Panc1 (cell line): ENCODE measurements around the gene RTCA. TPM values are rescaled to one million over a fixed set of nuclear protein-coding genes. Genes with fewer than 3 reads are reported as not detected.

Experiments used
- ATAC-seq: fragments of 200-7000 bp; cut with Tn5 transposase; 2 replicates; pipeline ENCODE4 v1.9.1; 2020; ENCODE audit warnings: mild to moderate bottlenecking, moderate library complexity
- BruUV-seq: library from RNA; stranded (reverse); fragments of 400-500 nt; replicated peaks from 2 replicates; lab custom pipeline; 2021; lab: Mats Ljungman, UMichigan
- CTCF ChIA-PET: fragments of 300-600 bp; sonication (Branson Sonifier 250); formaldehyde crosslinking; loops from one replicate; lab custom pipeline; 2022; ENCODE audit warnings: antibody characterized with exemption; lab: Charles Lee
- POLR2A ChIA-PET: fragments of 300-600 bp; sonication (Branson Sonifier 250); formaldehyde crosslinking; loops from one replicate; lab custom pipeline; 2022; ENCODE audit warnings: antibody characterized with exemption; lab: Charles Lee
- DNase-seq: peaks from one replicate; pipeline ENCODE4 v3.0.0-alpha.2; 2010; ENCODE audit warnings: low read depth, low spot score
- H3K27ac ChIP-seq: 2 replicates; pipeline ENCODE4 v1.5.1; 2011; ENCODE audit warnings: mild to moderate bottlenecking, low read length, inconsistent platforms
- H3K27me3 ChIP-seq: fragments of 200-500 bp; sonication (Bioruptor generic); 2 replicates; pipeline ENCODE4 v1.6.0; 2014; ENCODE audit warnings: low read length, inconsistent platforms; ENCODE audit not compliant: control insufficient read depth, insufficient read depth
- H3K36me3 ChIP-seq: fragments of 200-500 bp; sonication (Bioruptor generic); 2 replicates; pipeline ENCODE4 v1.5.1; 2014; ENCODE audit warnings: inconsistent platforms, mild to moderate bottlenecking, low read length, moderate library complexity; ENCODE audit not compliant: control insufficient read depth, insufficient read depth
- H3K4me1 ChIP-seq: 2 replicates; pipeline ENCODE4 v1.5.1; 2011; ENCODE audit warnings: inconsistent platforms, mild to moderate bottlenecking, low read length, moderate library complexity; ENCODE audit not compliant: control insufficient read depth, insufficient read depth
- H3K4me3 ChIP-seq, 2 experiments: 2 replicates each; pipeline ENCODE4 v1.5.1; 2011 to 2012; ENCODE audit warnings: low read depth in 2 of 2, low read length in 2 of 2, mild to moderate bottlenecking in 2 of 2, inconsistent platforms in 1 of 2, moderate library complexity in 1 of 2
- H3K9me3 ChIP-seq: fragments of 200-500 bp; sonication (Bioruptor generic); 2 replicates; pipeline ENCODE4 v1.5.1; 2014; ENCODE audit warnings: low read depth, mild to moderate bottlenecking, inconsistent platforms, low read length, moderate library complexity; ENCODE audit not compliant: control insufficient read depth, insufficient read depth
- CTCF ChIP-seq: fragments of 450-650 bp; IDR thresholded peaks from 2 replicates; pipeline ENCODE4 v1.5.1; 2017; ENCODE audit warnings: mild to moderate bottlenecking
- POLR2AphosphoS5 ChIP-seq: IDR thresholded peaks from 2 replicates; pipeline ENCODE4 v1.6.1; 2012; ENCODE audit warnings: mild to moderate bottlenecking, low read depth, low read length, moderate library complexity
- REST ChIP-seq, 2 experiments: IDR thresholded peaks; 2 replicates each; pipeline ENCODE4 v1.6.1; 2011 to 2012; ENCODE audit warnings: low read depth in 2 of 2, control low read depth in 1 of 2, low read length in 1 of 2, mild to moderate bottlenecking in 1 of 2, moderate library complexity in 1 of 2; ENCODE audit not compliant: insufficient read depth in 1 of 2
- SIN3A ChIP-seq: IDR thresholded peaks from 2 replicates; pipeline ENCODE4 v1.6.1; 2012; ENCODE audit warnings: low read depth, mild to moderate bottlenecking, low read length, moderate library complexity, borderline replicate concordance; ENCODE audit not compliant: insufficient read depth
- TCF7L2 ChIP-seq: IDR thresholded peaks from 2 replicates; pipeline ENCODE4 v1.6.1; 2011; ENCODE audit warnings: mild to moderate bottlenecking, low read depth, low read length, inconsistent platforms
- in situ Hi-C: cut with HindIII; loops from 2 replicates; pipeline ENCODE4 v1.10.0; 2016; ENCODE audit warnings: low sequenced_read_pairs, low pct_unique_long_range_greater_than_20kb
- intact Hi-C: fragments of 100-400 bp; cut with micrococcal nuclease; formaldehyde crosslinking; loops from one replicate; pipeline ENCODE4 v1.10.0; 2022; ENCODE audit not compliant: unreplicated experiment
- total RNA-seq: library from RNA; stranded (reverse); gene quantifications from one replicate; pipeline ENCODE4 v1.2.1, GENCODE V29; 2021; ENCODE audit not compliant: unreplicated experiment

Gene RTCA
- total RNA-seq, 1 experiment from 2014 or later = 33.1 TPM

- Histone ChIP-seq H3K4me3 (no peak overlapping the region), H3K9me3 (no peaks in the 10 kb centered on the region), H3K36me3 (no peaks in the 10 kb centered on the region), H3K4me1 (no peaks in the 10 kb centered on the region), H3K27me3 (no peaks in the 10 kb centered on the region), H3K27ac (no peak overlapping the region)
- TF ChIP-seq SIN3A (no peak), REST (IDR thresholded peaks at IDR 0.05; ENCODE audit: insufficient read depth in 1 of 2, low read depth in 2 of 2, low read length in 1 of 2) (no peak), POLR2AphosphoS5 (no peak), CTCF (no peak), TCF7L2 (no peak)
- ChIA-PET POLR2A (interaction anchor here (0.7 kb wide), 1 partner anchor 27 kb away, joined by 7 read pairs; no protein-coding TSS in a partner anchor), CTCF (no interaction called here)
- ATAC-seq (no peak), DNase-seq (no peak)
- intact Hi-C loops = no loop called here
- in situ Hi-C loops = no loop called here
- no TSS peak for BruUV-seq
Measured at GRCh38 chr1:100230765-100231164, 35.3 kb upstream of the RTCA start.

- Histone ChIP-seq H3K36me3 (no peaks in the 10 kb centered on the region), H3K9me3 (no peaks in the 10 kb centered on the region), H3K4me3 (no peak overlapping the region), H3K27ac (no peak overlapping the region), H3K4me1 (no peaks in the 10 kb centered on the region), H3K27me3 (no peaks in the 10 kb centered on the region)
- ATAC-seq (no peak), DNase-seq (no peak)
- TF ChIP-seq TCF7L2 = no peak
- TF ChIP-seq REST (IDR thresholded peaks at IDR 0.05; ENCODE audit: insufficient read depth in 1 of 2, low read depth in 2 of 2, low read length in 1 of 2) = no peak
- TF ChIP-seq CTCF = no peak
- no peak for TF ChIP-seq POLR2AphosphoS5
- TF ChIP-seq SIN3A = no peak
- POLR2A ChIA-PET = no interaction called here
- BruUV-seq = no TSS peak
- in situ Hi-C loops (no loop called here), intact Hi-C loops (no loop called here)
- CTCF ChIA-PET = no interaction called here
Measured at GRCh38 chr1:100231721-100232120, 34.3 kb upstream of the RTCA start.
